Testis (tissue), 2 donors: ENCODE data around the gene DNAH12.
"Not testable (repeated sequence)": the region's sequence is repeated elsewhere in the genome, so short reads cannot be mapped to it uniquely, and the experiment has no call there.

ENCODE experiments used
- POLR2A ChIP-seq: fragments of 450-650 bp; IDR thresholded peaks from one replicate; pipeline ENCODE4 v1.6.1; 2017; ENCODE audit warnings: antibody characterized with exemption, mild to moderate bottlenecking, moderate library complexity
- TF ChIP-seq, protein P1 (sequence below), 3 experiments: fragments of 450-650 bp in 2 of 3; fragments of 200-600 bp in 1 of 3; sonication (generic) in 1 of 3; IDR thresholded peaks; one replicate each; pipeline ENCODE4 v1.5.1; 2016 to 2019; ENCODE audit warnings: antibody characterized with exemption in 3 of 3, mild to moderate bottlenecking in 2 of 3, moderate library complexity in 1 of 3

DNA sequence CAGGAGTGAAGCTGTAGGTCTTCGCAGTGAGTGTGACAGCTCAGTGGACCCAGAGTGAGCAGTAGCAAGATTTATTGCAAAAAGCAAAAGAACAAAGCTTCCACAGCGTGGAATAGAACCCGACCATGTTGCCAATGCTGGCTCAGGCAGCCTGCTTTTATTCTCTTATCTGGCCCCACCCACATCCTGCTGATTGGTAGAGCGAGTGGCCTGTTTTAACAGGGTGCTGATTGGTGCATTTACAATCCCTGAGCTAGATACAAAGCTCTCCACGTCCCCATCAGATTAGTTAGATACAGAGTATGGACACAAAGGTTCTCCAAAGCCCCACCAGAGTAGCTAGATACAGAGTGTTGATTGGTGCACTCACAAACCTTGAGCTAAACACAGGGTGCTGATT lies 95.7 kb downstream of the DNAH12 start:
- TF ChIP-seq, protein P1, sequence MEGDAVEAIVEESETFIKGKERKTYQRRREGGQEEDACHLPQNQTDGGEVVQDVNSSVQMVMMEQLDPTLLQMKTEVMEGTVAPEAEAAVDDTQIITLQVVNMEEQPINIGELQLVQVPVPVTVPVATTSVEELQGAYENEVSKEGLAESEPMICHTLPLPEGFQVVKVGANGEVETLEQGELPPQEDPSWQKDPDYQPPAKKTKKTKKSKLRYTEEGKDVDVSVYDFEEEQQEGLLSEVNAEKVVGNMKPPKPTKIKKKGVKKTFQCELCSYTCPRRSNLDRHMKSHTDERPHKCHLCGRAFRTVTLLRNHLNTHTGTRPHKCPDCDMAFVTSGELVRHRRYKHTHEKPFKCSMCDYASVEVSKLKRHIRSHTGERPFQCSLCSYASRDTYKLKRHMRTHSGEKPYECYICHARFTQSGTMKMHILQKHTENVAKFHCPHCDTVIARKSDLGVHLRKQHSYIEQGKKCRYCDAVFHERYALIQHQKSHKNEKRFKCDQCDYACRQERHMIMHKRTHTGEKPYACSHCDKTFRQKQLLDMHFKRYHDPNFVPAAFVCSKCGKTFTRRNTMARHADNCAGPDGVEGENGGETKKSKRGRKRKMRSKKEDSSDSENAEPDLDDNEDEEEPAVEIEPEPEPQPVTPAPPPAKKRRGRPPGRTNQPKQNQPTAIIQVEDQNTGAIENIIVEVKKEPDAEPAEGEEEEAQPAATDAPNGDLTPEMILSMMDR (IDR thresholded peaks at IDR 0.05), result not testable (repeated sequence)
- not testable (repeated sequence) for TF ChIP-seq POLR2A
